Measurements from ENCODE around the gene PLEK.

DNA sequence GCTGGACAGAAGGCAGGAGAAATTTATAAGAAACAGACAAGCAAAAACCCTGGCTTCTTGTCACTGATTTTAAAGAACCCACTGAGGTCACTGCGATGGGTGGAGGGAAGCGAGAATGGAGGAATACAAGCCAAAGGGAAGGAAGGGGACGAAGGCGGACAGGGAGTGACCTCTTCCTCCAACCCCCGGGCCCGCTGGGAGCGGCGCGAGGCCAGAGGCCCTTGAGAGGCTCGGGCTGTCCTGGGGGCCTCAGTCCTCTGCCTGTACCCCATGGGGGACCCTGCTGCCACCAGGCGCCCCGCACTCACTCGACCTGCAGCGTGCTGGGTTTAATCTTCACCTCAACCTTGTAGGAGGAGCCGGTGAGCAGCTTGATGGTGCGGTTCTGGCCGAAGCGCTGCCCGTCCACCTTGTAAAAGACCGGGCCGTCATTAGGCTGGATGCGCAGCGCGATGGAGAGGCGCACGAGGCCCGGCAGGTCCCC lies 46.1 kb upstream of the PLEK start:
- TF ChIP-seq CTCF (IDR thresholded peaks at IDR 0.05; ENCODE audit: poor library complexity) = no peak
- no peak for TF ChIP-seq EZH2 (IDR thresholded peaks at IDR 0.05; ENCODE audit: borderline replicate concordance)

Measured in hepatocyte (in vitro differentiated cells).